ENCODE results near the gene PKP4. TPM values are rescaled to one million over a fixed set of nuclear protein-coding genes. Genes with fewer than 3 reads are reported as not detected.

The PKP4 gene
- total and polyA plus RNA-seq, 2 donors (not counting 1 experiment from before 2014, with no cell fraction given) = 44.5 to 56.3 TPM

DNA sequence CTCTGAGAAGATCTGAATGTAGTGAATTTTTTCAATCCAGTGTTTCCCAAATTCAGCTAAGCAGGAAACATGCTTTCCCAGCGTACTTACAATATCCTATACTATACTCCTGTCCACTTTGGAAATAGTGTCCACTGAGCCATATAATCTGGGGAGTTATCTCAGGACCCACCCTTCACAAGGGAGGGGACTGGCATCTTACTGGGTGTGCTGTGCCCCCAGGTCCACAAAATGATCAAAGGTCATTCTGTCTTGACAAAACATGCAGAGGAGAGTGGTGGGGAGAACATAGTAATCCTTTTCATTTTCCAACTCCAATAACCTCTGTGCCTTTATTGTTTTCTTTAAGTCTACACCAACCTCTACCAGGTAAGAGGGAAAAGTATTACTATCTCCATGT lies 258.6 kb downstream of the PKP4 start:
- Histone ChIP-seq H3K4me3 (replicated peaks in 1 of 4; ENCODE audit: control extremely low read depth in 1 of 4, insufficient read depth in 1 of 4, low read depth in 3 of 4, low read length in 4 of 4) (no peak overlapping the region), H2AFZ (ENCODE audit: low read length) (no peak overlapping the region), H3K79me2 (ENCODE audit: control insufficient read depth, insufficient read depth, low read length) (no peaks in the 10 kb centered on the region), H3K4me2 (ENCODE audit: extremely low read depth, insufficient read depth, low read length) (no peak overlapping the region), H3K36me3 (ENCODE audit: control insufficient read depth, insufficient read depth, low read length) (no peaks in the 10 kb centered on the region), H3K4me1 (ENCODE audit: control insufficient read depth, extremely low read depth, insufficient read depth, low read length) (no peaks in the 10 kb centered on the region), H3K9me3 (ENCODE audit: control insufficient read depth, insufficient read depth, low read depth, low read length) (no peaks in the 10 kb centered on the region), H3K9ac (ENCODE audit: insufficient read depth, low read length) (no peak overlapping the region), H3K27ac (ENCODE audit: insufficient read depth, low read length) (no peak overlapping the region), H4K20me1 (ENCODE audit: control insufficient read depth, extremely low read depth, insufficient read depth, low read length) (no peaks in the 10 kb centered on the region), H3K27me3 (ENCODE audit: control insufficient read depth, insufficient read depth, low read length) (no peaks in the 10 kb centered on the region)
- TF ChIP-seq, protein P1, sequence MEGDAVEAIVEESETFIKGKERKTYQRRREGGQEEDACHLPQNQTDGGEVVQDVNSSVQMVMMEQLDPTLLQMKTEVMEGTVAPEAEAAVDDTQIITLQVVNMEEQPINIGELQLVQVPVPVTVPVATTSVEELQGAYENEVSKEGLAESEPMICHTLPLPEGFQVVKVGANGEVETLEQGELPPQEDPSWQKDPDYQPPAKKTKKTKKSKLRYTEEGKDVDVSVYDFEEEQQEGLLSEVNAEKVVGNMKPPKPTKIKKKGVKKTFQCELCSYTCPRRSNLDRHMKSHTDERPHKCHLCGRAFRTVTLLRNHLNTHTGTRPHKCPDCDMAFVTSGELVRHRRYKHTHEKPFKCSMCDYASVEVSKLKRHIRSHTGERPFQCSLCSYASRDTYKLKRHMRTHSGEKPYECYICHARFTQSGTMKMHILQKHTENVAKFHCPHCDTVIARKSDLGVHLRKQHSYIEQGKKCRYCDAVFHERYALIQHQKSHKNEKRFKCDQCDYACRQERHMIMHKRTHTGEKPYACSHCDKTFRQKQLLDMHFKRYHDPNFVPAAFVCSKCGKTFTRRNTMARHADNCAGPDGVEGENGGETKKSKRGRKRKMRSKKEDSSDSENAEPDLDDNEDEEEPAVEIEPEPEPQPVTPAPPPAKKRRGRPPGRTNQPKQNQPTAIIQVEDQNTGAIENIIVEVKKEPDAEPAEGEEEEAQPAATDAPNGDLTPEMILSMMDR (conservative IDR thresholded peaks at IDR 0.05 in 1 of 2, IDR thresholded peaks at IDR 0.05 in 1 of 2; ENCODE audit: low read depth in 1 of 2, low read length in 2 of 2) = no peak
- TF ChIP-seq EZH2 (IDR thresholded peaks at IDR 0.05; ENCODE audit: low read length, missing control alignments) = no peak
- no peak for DNase-seq (ENCODE audit: low read depth in 2 of 2)

DNA sequence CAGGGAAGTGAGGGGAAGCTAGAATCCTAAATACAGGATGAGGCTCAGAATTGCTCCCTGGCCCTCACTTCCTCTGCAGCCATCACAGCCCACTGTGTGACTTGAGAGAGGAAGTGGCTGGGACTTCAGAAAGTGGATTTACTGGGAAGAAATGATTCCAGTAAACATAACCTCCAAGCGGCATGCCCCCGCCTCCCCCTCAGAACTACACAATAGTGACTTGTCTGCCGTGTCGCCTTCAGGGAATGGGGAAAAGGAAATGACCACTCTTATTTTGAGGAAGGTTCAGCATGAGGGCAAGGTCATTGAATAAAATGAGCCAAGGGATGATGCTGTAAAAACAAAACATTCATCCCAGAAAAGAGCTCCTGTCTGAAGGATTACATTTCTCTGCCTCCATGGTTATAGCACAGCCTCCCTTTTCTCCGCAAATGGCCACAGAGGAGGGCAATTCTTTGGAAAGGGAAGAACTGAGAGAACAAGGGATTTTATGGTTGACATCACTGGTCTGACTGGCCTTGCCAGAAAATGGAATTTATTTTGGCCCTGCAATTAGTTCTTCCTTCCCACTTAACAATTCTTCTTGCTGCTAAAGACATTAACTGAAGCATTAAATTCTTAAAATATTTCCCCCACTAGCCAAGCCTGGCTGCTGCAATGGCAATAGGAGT lies 259.5 kb downstream of the PKP4 start:
- Histone ChIP-seq H2AFZ (ENCODE audit: low read length) (no peak overlapping the region), H3K9ac (ENCODE audit: insufficient read depth, low read length) (no peak overlapping the region), H3K27ac (ENCODE audit: insufficient read depth, low read length) (no peak overlapping the region), H3K4me1 (ENCODE audit: control insufficient read depth, extremely low read depth, insufficient read depth, low read length) (no peaks in the 10 kb centered on the region), H4K20me1 (ENCODE audit: control insufficient read depth, extremely low read depth, insufficient read depth, low read length) (no peaks in the 10 kb centered on the region), H3K36me3 (ENCODE audit: control insufficient read depth, insufficient read depth, low read length) (no peaks in the 10 kb centered on the region), H3K79me2 (ENCODE audit: control insufficient read depth, insufficient read depth, low read length) (no peaks in the 10 kb centered on the region), H3K4me2 (ENCODE audit: extremely low read depth, insufficient read depth, low read length) (no peak overlapping the region), H3K27me3 (ENCODE audit: control insufficient read depth, insufficient read depth, low read length) (no peaks in the 10 kb centered on the region), H3K4me3 (replicated peaks in 1 of 4; ENCODE audit: control extremely low read depth in 1 of 4, insufficient read depth in 1 of 4, low read depth in 3 of 4, low read length in 4 of 4) (no peak overlapping the region), H3K9me3 (ENCODE audit: control insufficient read depth, insufficient read depth, low read depth, low read length) (no peaks in the 10 kb centered on the region)
- TF ChIP-seq, protein P1 (conservative IDR thresholded peaks at IDR 0.05 in 1 of 2, IDR thresholded peaks at IDR 0.05 in 1 of 2; ENCODE audit: low read depth in 1 of 2, low read length in 2 of 2) = no peak
- no peak for TF ChIP-seq EZH2 (IDR thresholded peaks at IDR 0.05; ENCODE audit: low read length, missing control alignments)
- peak in 1 of 2 donors; percentile 62 for DNase-seq (ENCODE audit: low read depth in 2 of 2)

DNA sequence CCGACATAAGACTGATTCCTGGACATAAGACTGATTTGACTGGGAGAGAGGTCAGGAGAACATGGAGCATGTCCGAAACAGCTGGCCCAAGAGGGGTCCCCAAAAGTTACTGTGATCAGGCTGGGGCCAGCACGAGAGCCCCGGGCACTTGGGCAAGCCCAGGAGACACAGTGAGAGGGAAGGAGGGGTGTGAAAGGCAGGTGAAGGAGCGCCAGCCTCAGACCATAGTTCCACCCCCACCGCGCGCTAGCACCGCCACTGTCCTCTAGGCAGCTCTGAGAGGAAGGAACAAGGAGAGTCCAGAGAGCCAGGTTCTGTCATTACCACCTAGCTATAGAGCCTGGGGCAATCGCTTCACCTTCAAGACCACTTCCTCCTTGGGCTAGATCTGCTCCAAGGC lies 260.2 kb downstream of the PKP4 start:
- Histone ChIP-seq H4K20me1 (ENCODE audit: control insufficient read depth, extremely low read depth, insufficient read depth, low read length) (no peaks in the 10 kb centered on the region), H3K27me3 (ENCODE audit: control insufficient read depth, insufficient read depth, low read length) (no peaks in the 10 kb centered on the region), H3K27ac (ENCODE audit: insufficient read depth, low read length) (no peak overlapping the region), H3K9ac (ENCODE audit: insufficient read depth, low read length) (no peak overlapping the region), H3K36me3 (ENCODE audit: control insufficient read depth, insufficient read depth, low read length) (no peaks in the 10 kb centered on the region), H3K4me1 (ENCODE audit: control insufficient read depth, extremely low read depth, insufficient read depth, low read length) (no peaks in the 10 kb centered on the region), H2AFZ (ENCODE audit: low read length) (no peak overlapping the region), H3K4me3 (replicated peaks in 1 of 4; ENCODE audit: control extremely low read depth in 1 of 4, insufficient read depth in 1 of 4, low read depth in 3 of 4, low read length in 4 of 4) (no peak overlapping the region), H3K9me3 (ENCODE audit: control insufficient read depth, insufficient read depth, low read depth, low read length) (no peaks in the 10 kb centered on the region), H3K79me2 (ENCODE audit: control insufficient read depth, insufficient read depth, low read length) (no peaks in the 10 kb centered on the region), H3K4me2 (ENCODE audit: extremely low read depth, insufficient read depth, low read length) (no peak overlapping the region)
- TF ChIP-seq, protein P1 (conservative IDR thresholded peaks at IDR 0.05 in 1 of 2, IDR thresholded peaks at IDR 0.05 in 1 of 2; ENCODE audit: low read depth in 1 of 2, low read length in 2 of 2) = no peak
- TF ChIP-seq EZH2 (IDR thresholded peaks at IDR 0.05; ENCODE audit: low read length, missing control alignments) = no peak
- DNase-seq (ENCODE audit: low read depth in 2 of 2) = no peak
